Spleen (tissue), 11 donors: Measurements from ENCODE around the gene CELF1. TPM values are rescaled to one million over a fixed set of nuclear protein-coding genes. Genes with fewer than 3 reads are reported as not detected.
A peak's percentile ranks its signal among the peaks of the same experiment; 100 is the strongest.
"Not testable (repeated sequence)": the region's sequence is repeated elsewhere in the genome, so short reads cannot be mapped to it uniquely, and the experiment has no call there.

Source experiments
- DNase-seq: peaks from one replicate; pipeline ENCODE4 v3.0.0-alpha.2; 2020
- H3K27ac ChIP-seq, 8 donors: fragments of 200-600 bp; sonication (generic) in 7 of 8; 1 replicate in 4 of 8; 2 replicates in 4 of 8; pipeline versions ENCODE4 v1.5.0 to v1.8.0; 2016 to 2021; ENCODE audit warnings: inconsistent platforms in 4 of 8, mild to moderate bottlenecking in 4 of 8, moderate library complexity in 1 of 8
- H3K27me3 ChIP-seq, 7 donors: fragments of 200-600 bp; sonication (generic) in 6 of 7; replicated peaks in 1 of 7; 1 replicate in 4 of 7; 2 replicates in 3 of 7; pipeline versions ENCODE4 v1.5.0 to v1.8.0; 2016 to 2021; ENCODE audit warnings: inconsistent platforms in 3 of 7, mild to moderate bottlenecking in 1 of 7
- H3K36me3 ChIP-seq, 6 donors: fragments of 200-600 bp; sonication (generic) in 5 of 6; 1 replicate in 4 of 6; 2 replicates in 2 of 6; pipeline versions ENCODE4 v1.5.0 to v1.8.0; 2016 to 2021; ENCODE audit warnings: inconsistent platforms in 2 of 6
- H3K4me1 ChIP-seq, 6 donors: fragments of 200-600 bp; sonication (generic) in 5 of 6; 1 replicate in 3 of 6; 2 replicates in 3 of 6; pipeline versions ENCODE4 v1.5.0 to v1.8.0; 2016 to 2021; ENCODE audit warnings: inconsistent platforms in 3 of 6
- H3K4me3 ChIP-seq, 8 donors: fragments of 200-600 bp; sonication (generic) in 7 of 8; 1 replicate in 4 of 8; 2 replicates in 4 of 8; pipeline versions ENCODE4 v1.5.0 to v1.8.0; 2016 to 2021; ENCODE audit warnings: inconsistent platforms in 4 of 8, mild to moderate bottlenecking in 4 of 8, moderate library complexity in 2 of 8
- H3K9me3 ChIP-seq, 8 donors: fragments of 200-600 bp; sonication (generic) in 7 of 8; 1 replicate in 4 of 8; 2 replicates in 4 of 8; pipeline versions ENCODE4 v1.5.0 to v1.8.0; 2016 to 2021; ENCODE audit warnings: inconsistent platforms in 4 of 8
- CTCF ChIP-seq, 11 experiments: fragments of 200-600 bp in 7 of 11; fragments of 450-650 bp in 4 of 11; sonication (generic) in 4 of 11; IDR thresholded peaks in 8 of 11; conservative IDR thresholded peaks in 3 of 11; 1 replicate in 7 of 11; 2 replicates in 4 of 11; pipeline versions ENCODE4 v1.4.0 to v1.8.0; 2016 to 2021; ENCODE audit warnings: antibody characterized with exemption in 11 of 11, inconsistent platforms in 4 of 11, mild to moderate bottlenecking in 1 of 11
- POLR2A ChIP-seq, 3 donors: fragments of 450-650 bp; IDR thresholded peaks; one replicate each; pipeline ENCODE4 v1.5.1; 2017; ENCODE audit warnings: antibody characterized with exemption in 3 of 3, mild to moderate bottlenecking in 1 of 3
- POLR2AphosphoS5 ChIP-seq, 3 donors: sonication (generic); formaldehyde crosslinking; IDR thresholded peaks; one replicate each; pipeline ENCODE4 v1.5.1; 2017; ENCODE audit warnings: antibody characterized with exemption in 3 of 3
- WGBS, 5 donors: extraction: QIAGEN DNeasy Blood & Tissue Kit in 3 of 5; methylation state at CpG; one replicate each; pipeline versions ENCODE4 v1.1.5 to v1.1.7; 2013 to 2018; 5-methylcytosine and 5-hydroxymethylcytosine counted together
- intact Hi-C: fragments of 100-400 bp; cut with DNase I; formaldehyde crosslinking; loops from one replicate; pipeline ENCODE4 v1.15.0; 2023; ENCODE audit warnings: low total_unique reads
- polyA plus RNA-seq, 3 donors: library from polyadenylated mRNA; stranded (reverse); fragments of 200-250 nt; gene quantifications; one replicate each; pipeline ENCODE4 v1.2.1, GENCODE V29; 2013
- total RNA-seq, 7 donors: library from RNA; depleted of rRNA in 3 of 7; stranded (reverse); fragments of >200 nt in 3 of 7; fragmentation: NEBNext Ultra II Directional in 4 of 7; extraction: Animal tissue kit (Norgen Biotek cat#: 25700) in 4 of 7; gene quantifications; one replicate each; pipeline versions ENCODE4 v1.1.0 to v1.2.1, GENCODE V29; 2016 to 2021
- donor health status: healthy with polysubstance abuse.
- donor health status: DM: no; HTN: no; CAD: no; lungs with moderate emphysema.
- donor health status: DM: no; HTN: no; CAD: no.
- donor health status: Bipolar disorder and iron deficiency.
- donor health status: healthy.
- donor health status: DM: no; HTN: no; CAD: no.
- donor health status: DM: yes; HTN: yes; CAD: no.

The CELF1 gene
- total and polyA plus RNA-seq, 10 donors: 18.5 to 171 (median 116) TPM

- no peaks in the 10 kb centered on the region for H3K9me3 ChIP-seq
- peak overlapping the region in 7 of 8 donors; percentile 46 to 98 (median 95) for H3K27ac ChIP-seq
- no peaks in the 10 kb centered on the region for H3K27me3 ChIP-seq
- intact Hi-C loops: no loop called here
- peaks cover 42 to 74% (median 65%) of the 10 kb centered on the region in 6 donors for H3K4me1 ChIP-seq
- DNase-seq: no peak
- TF ChIP-seq POLR2A (IDR thresholded peaks at IDR 0.05): no peak
- TF ChIP-seq POLR2AphosphoS5 (IDR thresholded peaks at IDR 0.05): no peak
- TF ChIP-seq CTCF (IDR thresholded peaks at IDR 0.05 in 8 of 11, conservative IDR thresholded peaks at IDR 0.05 in 3 of 11): peak in 3 of 11 experiments; percentile 9 to 21 (median 12)
- H3K4me3 ChIP-seq: peak overlapping the region in 7 of 8 donors; percentile 82 to 99 (median 95)
- H3K36me3 ChIP-seq: peaks cover 0 to 16% (median 0%) of the 10 kb centered on the region in 6 donors
Observed at GRCh38 chr11:47551086-47551485, 1.8 kb downstream of the CELF1 start.

GRCh38 chr11:47550288-47551047, 2.5 kb downstream of the CELF1 start:
- 67 to 81% (median 77%) methylated on average over 10 of the region's 10 CpGs for WGBS, 5 donors
- H3K27ac ChIP-seq: peak overlapping the region in 7 of 8 donors; percentile 46 to 98 (median 95)
- no peak for TF ChIP-seq POLR2A (IDR thresholded peaks at IDR 0.05)
- TF ChIP-seq CTCF (IDR thresholded peaks at IDR 0.05 in 8 of 11, conservative IDR thresholded peaks at IDR 0.05 in 3 of 11): no peak
- TF ChIP-seq POLR2AphosphoS5 (IDR thresholded peaks at IDR 0.05): no peak
- peak overlapping the region in 5 of 8 donors; percentile 82 to 99 (median 95) for H3K4me3 ChIP-seq
- peaks cover 0 to 17% (median 0%) of the 10 kb centered on the region in 6 donors for H3K36me3 ChIP-seq
- peak; percentile 64 for DNase-seq
- intact Hi-C loops: no loop called here
- peaks cover 42 to 78% (median 66%) of the 10 kb centered on the region in 6 donors for H3K4me1 ChIP-seq
- H3K9me3 ChIP-seq: no peaks in the 10 kb centered on the region
- H3K27me3 ChIP-seq: no peaks in the 10 kb centered on the region

GRCh38 chr11:47546274-47546673, 6.7 kb downstream of the CELF1 start:
- H3K9me3 ChIP-seq, H3K27me3 ChIP-seq, H3K4me3 ChIP-seq, intact Hi-C loops, H3K27ac ChIP-seq: not testable (repeated sequence)
- H3K4me1 ChIP-seq: peaks cover 49 to 97% (median 88%) of the 10 kb centered on the region in 6 donors
- 90 to 98% (median 96%) methylated on average over 7 of the region's 7 CpGs for WGBS, 5 donors
- DNase-seq: peak; percentile 23
- H3K36me3 ChIP-seq: peaks cover 0 to 17% (median 2%) of the 10 kb centered on the region in 6 donors

- WGBS, 5 donors: 93 to 97% (median 94%) methylated on average over 6 of the region's 6 CpGs
- peaks cover 48 to 97% (median 88%) of the 10 kb centered on the region in 6 donors for H3K4me1 ChIP-seq
- no peak for DNase-seq
Observed at GRCh38 chr11:47545298-47545697, 7.6 kb downstream of the CELF1 start.

More at GRCh38 chr11:47545298-47545697, 7.6 kb downstream of the CELF1 start:
- H3K9me3 ChIP-seq: no peaks in the 10 kb centered on the region
- no peak overlapping the region for H3K4me3 ChIP-seq
- intact Hi-C loops: no loop called here
- H3K27me3 ChIP-seq: no peaks in the 10 kb centered on the region
- H3K27ac ChIP-seq: no peak overlapping the region
- no peak for TF ChIP-seq POLR2A (IDR thresholded peaks at IDR 0.05)
- TF ChIP-seq POLR2AphosphoS5 (IDR thresholded peaks at IDR 0.05): no peak
- no peak for TF ChIP-seq CTCF (IDR thresholded peaks at IDR 0.05 in 8 of 11, conservative IDR thresholded peaks at IDR 0.05 in 3 of 11)
- H3K36me3 ChIP-seq: peaks cover 0 to 15% (median 2%) of the 10 kb centered on the region in 6 donors
